Measurements from ENCODE around the gene S100A14. TPM values are rescaled to one million over a fixed set of nuclear protein-coding genes. Genes with fewer than 3 reads are reported as not detected.
A peak's percentile ranks its signal among the peaks of the same experiment; 100 is the strongest.

Gene S100A14
- total RNA-seq, 1 experiment from 2014 or later = 2.1 TPM

GRCh38 chr1:153630384-153630783 lies 14.3 kb upstream of the S100A14 start:
- Mint-ChIP-seq H3K4me1 (peaks cover 46% of the 10 kb centered on the region), H3K4me3 (no peak overlapping the region), H3K27me3 (ENCODE audit: low read depth) (no peaks in the 10 kb centered on the region), H3K27ac (peak overlapping the region; percentile 27; the same call in 1 of the 2 replicates), H3K36me3 (peaks cover 8% of the 10 kb centered on the region; the same call in 1 of the 2 replicates), H3K9me3 (no peaks in the 10 kb centered on the region; the same call in 1 of the 2 replicates)
- TF ChIP-seq PRRX2 (CRISPR knock-in tag; IDR thresholded peaks at IDR 0.05) (no peak), FOXK1 (CRISPR knock-in tag; IDR thresholded peaks at IDR 0.05) (no peak), ELF4 (CRISPR knock-in tag; IDR thresholded peaks at IDR 0.05; ENCODE audit: low read depth) (no peak), AFF4 (CRISPR knock-in tag; IDR thresholded peaks at IDR 0.05; ENCODE audit: borderline replicate concordance) (no peak), ZNF512 (CRISPR knock-in tag; IDR thresholded peaks at IDR 0.05; ENCODE audit: borderline replicate concordance) (no peak), MYBL2 (CRISPR knock-in tag; IDR thresholded peaks at IDR 0.05) (no peak), RELA (CRISPR knock-in tag; IDR thresholded peaks at IDR 0.05; ENCODE audit: borderline replicate concordance) (no peak), ZSCAN18 (CRISPR knock-in tag; IDR thresholded peaks at IDR 0.05) (no peak), NR1H2 (CRISPR knock-in tag; IDR thresholded peaks at IDR 0.05) (no peak), FOXP1 (CRISPR knock-in tag; IDR thresholded peaks at IDR 0.05; ENCODE audit: borderline replicate concordance) (no peak), FOXJ3 (CRISPR knock-in tag; IDR thresholded peaks at IDR 0.05; ENCODE audit: borderline replicate concordance) (no peak), ZMAT4 (CRISPR knock-in tag; IDR thresholded peaks at IDR 0.05) (no peak), E2F5 (CRISPR knock-in tag; IDR thresholded peaks at IDR 0.05) (no peak), ZNF281 (CRISPR knock-in tag; IDR thresholded peaks at IDR 0.05) (no peak), PREB (CRISPR knock-in tag; IDR thresholded peaks at IDR 0.05; ENCODE audit: borderline replicate concordance) (no peak), ZBTB21 (CRISPR knock-in tag; IDR thresholded peaks at IDR 0.05; ENCODE audit: borderline replicate concordance) (no peak), ATF3 (CRISPR knock-in tag; conservative IDR thresholded peaks at IDR 0.05) (no peak), ATF6 (CRISPR knock-in tag; IDR thresholded peaks at IDR 0.05) (no peak)
- ChIA-PET POLR2A (no interaction called here), CTCF (interaction anchor here (1.4 to 5.1 kb wide), 5 partner anchors 18 to 277 kb away, joined by 3 to 230 read pairs (median 98); partner anchors contain the start of genes S100A14, S100A16 and S100A6)
- no peak for DNase-seq (ENCODE audit: low spot score)
- ATAC-seq = no peak

Data from WTC11 (cell line).